ENCODE results near the gene DCLK1. TPM values are rescaled to one million over a fixed set of nuclear protein-coding genes. Genes with fewer than 3 reads are reported as not detected.

The DCLK1 gene
- total RNA-seq, 2 donors from 2014 or later: 25.6 to 27.8 TPM

GRCh38 chr13:36001561-36001960 lies 129.6 kb downstream of the DCLK1 start:
- Histone ChIP-seq H3K4me1 (ENCODE audit: control insufficient read depth in 1 of 2, low read depth in 2 of 2) (peaks cover 0 to 18% of the 10 kb centered on the region in 2 donors), H3K36me3 (no peaks in the 10 kb centered on the region), H3K4me3 (no peak overlapping the region), H3K27ac (no peak overlapping the region), H3K9me3 (no peaks in the 10 kb centered on the region), H3K27me3 (replicated peaks; ENCODE audit: insufficient read depth) (no peaks in the 10 kb centered on the region)
- no peak for TF ChIP-seq CTCF (IDR thresholded peaks at IDR 0.05)
- no peak for DNase-seq (ENCODE audit: low spot score)
- ATAC-seq (ENCODE audit: insufficient number of reproducible peaks, low FRiP score, low read depth): no peak

GRCh38 chr13:36000028-36000427 lies 131.2 kb downstream of the DCLK1 start:
- Histone ChIP-seq H3K9me3 (no peaks in the 10 kb centered on the region), H3K4me1 (ENCODE audit: control insufficient read depth in 1 of 2, low read depth in 2 of 2) (peaks cover 0 to 19% of the 10 kb centered on the region in 2 donors), H3K27ac (no peak overlapping the region), H3K36me3 (no peaks in the 10 kb centered on the region), H3K4me3 (no peak overlapping the region), H3K27me3 (replicated peaks; ENCODE audit: insufficient read depth) (no peaks in the 10 kb centered on the region)
- DNase-seq (ENCODE audit: low spot score) (no peak), ATAC-seq (ENCODE audit: insufficient number of reproducible peaks, low FRiP score, low read depth) (no peak)
- no peak for TF ChIP-seq CTCF (IDR thresholded peaks at IDR 0.05)

GRCh38 chr13:35996360-35996759 lies 134.8 kb downstream of the DCLK1 start:
- Histone ChIP-seq H3K9me3 (no peaks in the 10 kb centered on the region), H3K4me3 (no peak overlapping the region), H3K36me3 (no peaks in the 10 kb centered on the region), H3K27me3 (replicated peaks; ENCODE audit: insufficient read depth) (no peaks in the 10 kb centered on the region), H3K4me1 (ENCODE audit: control insufficient read depth in 1 of 2, low read depth in 2 of 2) (peaks cover 3 to 40% of the 10 kb centered on the region in 2 donors), H3K27ac (no peak overlapping the region)
- no peak for ATAC-seq (ENCODE audit: insufficient number of reproducible peaks, low FRiP score, low read depth)
- no peak for TF ChIP-seq CTCF (IDR thresholded peaks at IDR 0.05)
- DNase-seq (ENCODE audit: low spot score): no peak

- Histone ChIP-seq H3K4me3 (no peak overlapping the region), H3K36me3 (no peaks in the 10 kb centered on the region), H3K27ac (peak overlapping the region; percentile 35 to 74), H3K9me3 (no peaks in the 10 kb centered on the region), H3K4me1 (ENCODE audit: control insufficient read depth in 1 of 2, low read depth in 2 of 2) (peaks cover 3 to 48% of the 10 kb centered on the region in 2 donors), H3K27me3 (replicated peaks; ENCODE audit: insufficient read depth) (no peaks in the 10 kb centered on the region)
- ATAC-seq (ENCODE audit: insufficient number of reproducible peaks, low FRiP score, low read depth) (no peak), DNase-seq (ENCODE audit: low spot score) (no peak)
- TF ChIP-seq CTCF (IDR thresholded peaks at IDR 0.05): no peak
Measured at GRCh38 chr13:35995136-35995535, 136.0 kb downstream of the DCLK1 start.

GRCh38 chr13:35994131-35994966 lies 136.8 kb downstream of the DCLK1 start:
- DNase-seq (ENCODE audit: low spot score) (peak; percentile 34), ATAC-seq (ENCODE audit: insufficient number of reproducible peaks, low FRiP score, low read depth) (peak; percentile 97)

More at GRCh38 chr13:35994131-35994966, 136.8 kb downstream of the DCLK1 start:
- Histone ChIP-seq H3K9me3 (no peaks in the 10 kb centered on the region), H3K36me3 (no peaks in the 10 kb centered on the region), H3K4me3 (peak overlapping the region; percentile 33), H3K27ac (peak overlapping the region; percentile 74 to 81), H3K4me1 (ENCODE audit: control insufficient read depth in 1 of 2, low read depth in 2 of 2) (peaks cover 3 to 49% of the 10 kb centered on the region in 2 donors), H3K27me3 (replicated peaks; ENCODE audit: insufficient read depth) (no peaks in the 10 kb centered on the region)
- no peak for TF ChIP-seq CTCF (IDR thresholded peaks at IDR 0.05)
